Measurements from ENCODE around the gene ZNF385A. TPM values are rescaled to one million over a fixed set of nuclear protein-coding genes. Genes with fewer than 3 reads are reported as not detected.

The ZNF385A gene
- total and polyA plus RNA-seq, 2 of the 13 experiments (the other 11 are each of a cell fraction or from before 2014, with no cell fraction given): 0.44 to 0.67 TPM

- no peak for TF ChIP-seq ZNF720 (CRISPR knock-in tag; IDR thresholded peaks at IDR 0.05)
- TF ChIP-seq IRF9 (CRISPR knock-in tag; IDR thresholded peaks at IDR 0.05; ENCODE audit: borderline replicate concordance): no peak
- no peak for TF ChIP-seq NFYB (CRISPR knock-in tag; IDR thresholded peaks at IDR 0.05)
- no peak for TF ChIP-seq ZSCAN20 (CRISPR knock-in tag; IDR thresholded peaks at IDR 0.05; ENCODE audit: borderline replicate concordance)
- TF ChIP-seq HNF4G (IDR thresholded peaks at IDR 0.05; ENCODE audit: borderline replicate concordance, low read depth, low read length): no peak
- TF ChIP-seq HNF4G (CRISPR knock-in tag; IDR thresholded peaks at IDR 0.05; ENCODE audit: borderline replicate concordance, low read depth): no peak
- TF ChIP-seq ZNF382 (CRISPR knock-in tag; IDR thresholded peaks at IDR 0.05; ENCODE audit: borderline replicate concordance): no peak
- TF ChIP-seq HES4 (CRISPR knock-in tag; IDR thresholded peaks at IDR 0.05; ENCODE audit: borderline replicate concordance): no peak
- TF ChIP-seq FOXK1 (CRISPR knock-in tag; IDR thresholded peaks at IDR 0.05; ENCODE audit: borderline replicate concordance, low read depth): peak; percentile 56; the same call in 1 of the 2 replicates
- no peak for TF ChIP-seq NR0B2 (CRISPR knock-in tag; IDR thresholded peaks at IDR 0.05)
- no peak for TF ChIP-seq ZNF841 (CRISPR knock-in tag; IDR thresholded peaks at IDR 0.05; ENCODE audit: borderline replicate concordance)
- no peak for TF ChIP-seq NFE2 (CRISPR knock-in tag; IDR thresholded peaks at IDR 0.05)
- no peak for TF ChIP-seq ZNF740 (CRISPR knock-in tag; IDR thresholded peaks at IDR 0.05)
- TF ChIP-seq SNAPC5 (CRISPR knock-in tag; IDR thresholded peaks at IDR 0.05; ENCODE audit: borderline replicate concordance): no peak
- no peak for TF ChIP-seq ZNF180 (CRISPR knock-in tag; IDR thresholded peaks at IDR 0.05; ENCODE audit: borderline replicate concordance, low read depth)
- TF ChIP-seq RBM39 (IDR thresholded peaks at IDR 0.05; ENCODE audit: low read depth, low read length, poor library complexity, severe bottlenecking): no peak
- 0 out of 2 replicates have a peak, but pooled peaks have one; percentile 32 for TF ChIP-seq RFXANK (CRISPR knock-in tag; IDR thresholded peaks at IDR 0.05)
- no peak for TF ChIP-seq TAF1 (CRISPR knock-in tag; IDR thresholded peaks at IDR 0.05)
- no peak for TF ChIP-seq IKZF1 (IDR thresholded peaks at IDR 0.05)
- TF ChIP-seq HOMEZ (CRISPR knock-in tag; IDR thresholded peaks at IDR 0.05; ENCODE audit: low read depth): no peak
- TF ChIP-seq USF2 (IDR thresholded peaks at IDR 0.05; ENCODE audit: low read depth, low read length): no peak
- TF ChIP-seq USF2 (CRISPR knock-in tag; IDR thresholded peaks at IDR 0.05; ENCODE audit: borderline replicate concordance): no peak
- no peak for TF ChIP-seq MED13 (CRISPR knock-in tag; IDR thresholded peaks at IDR 0.05)
- no peak for TF ChIP-seq ZNF205 (CRISPR knock-in tag; IDR thresholded peaks at IDR 0.05)
- TF ChIP-seq ELF3 (CRISPR knock-in tag; IDR thresholded peaks at IDR 0.05): peak; percentile 67; the same call in 1 of the 2 replicates
- no peak for TF ChIP-seq NR3C1 (CRISPR knock-in tag; IDR thresholded peaks at IDR 0.05)
These were observed 23.6 kb downstream of the ZNF385A start (continued) for GRCh38 chr12:54360717-54361456.

Measured in HepG2 (cell line).